Measurements from ENCODE around the gene CBX2.

The CBX2 gene

GRCh38 chr17:79739148-79740062 lies 38.5 kb upstream of the CBX2 start:
- TF ChIP-seq POLR2AphosphoS5 (IDR thresholded peaks at IDR 0.05; ENCODE audit: low read depth, low read length) (no peak), REST (IDR thresholded peaks at IDR 0.05; ENCODE audit: insufficient read depth in 1 of 2, low read depth in 2 of 2, low read length in 2 of 2) (no peak), FOXP2 (optimal IDR thresholded peaks at IDR 0.05; ENCODE audit: borderline replicate concordance, extremely low read depth, extremely low read length, insufficient read depth) (no peak), TAF1 (IDR thresholded peaks at IDR 0.05; ENCODE audit: borderline replicate concordance, insufficient read depth, low read length) (no peak)

DNA sequence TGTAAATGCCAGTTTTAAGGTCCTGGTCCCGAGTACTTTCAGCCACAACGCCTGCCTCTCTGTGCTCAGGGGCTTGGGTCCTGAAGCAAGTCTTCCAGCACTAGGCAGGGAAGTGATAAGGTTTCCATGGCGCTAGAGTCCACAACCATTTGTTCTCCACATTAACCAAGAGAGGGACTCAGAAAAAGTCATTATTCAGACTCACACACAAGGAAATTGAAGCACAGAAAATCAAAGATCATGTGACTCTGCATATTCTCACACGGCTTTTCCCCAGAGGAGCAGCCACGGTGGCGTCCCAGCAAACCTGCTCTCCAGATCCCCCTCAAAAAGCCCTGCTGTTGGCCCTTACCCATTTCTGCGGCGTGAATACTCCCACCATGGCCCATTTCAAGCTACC lies 37.5 kb upstream of the CBX2 start:
- TF ChIP-seq TAF1 (IDR thresholded peaks at IDR 0.05; ENCODE audit: borderline replicate concordance, insufficient read depth, low read length), result no peak
- TF ChIP-seq REST (IDR thresholded peaks at IDR 0.05; ENCODE audit: insufficient read depth in 1 of 2, low read depth in 2 of 2, low read length in 2 of 2), result no peak
- TF ChIP-seq SIN3A (IDR thresholded peaks at IDR 0.05; ENCODE audit: borderline replicate concordance, insufficient read depth, low read length), result no peak
- TF ChIP-seq POLR2AphosphoS5 (IDR thresholded peaks at IDR 0.05; ENCODE audit: low read depth, low read length), result no peak
- no peak for TF ChIP-seq FOXP2 (optimal IDR thresholded peaks at IDR 0.05; ENCODE audit: borderline replicate concordance, extremely low read depth, extremely low read length, insufficient read depth)

- TF ChIP-seq REST (IDR thresholded peaks at IDR 0.05; ENCODE audit: insufficient read depth in 1 of 2, low read depth in 2 of 2, low read length in 2 of 2) (no peak), FOXP2 (optimal IDR thresholded peaks at IDR 0.05; ENCODE audit: borderline replicate concordance, extremely low read depth, extremely low read length, insufficient read depth) (no peak), SIN3A (IDR thresholded peaks at IDR 0.05; ENCODE audit: borderline replicate concordance, insufficient read depth, low read length) (no peak), TAF1 (IDR thresholded peaks at IDR 0.05; ENCODE audit: borderline replicate concordance, insufficient read depth, low read length) (no peak), POLR2AphosphoS5 (IDR thresholded peaks at IDR 0.05; ENCODE audit: low read depth, low read length) (no peak)
These were observed 36.6 kb upstream of the CBX2 start for GRCh38 chr17:79741401-79741750.

DNA sequence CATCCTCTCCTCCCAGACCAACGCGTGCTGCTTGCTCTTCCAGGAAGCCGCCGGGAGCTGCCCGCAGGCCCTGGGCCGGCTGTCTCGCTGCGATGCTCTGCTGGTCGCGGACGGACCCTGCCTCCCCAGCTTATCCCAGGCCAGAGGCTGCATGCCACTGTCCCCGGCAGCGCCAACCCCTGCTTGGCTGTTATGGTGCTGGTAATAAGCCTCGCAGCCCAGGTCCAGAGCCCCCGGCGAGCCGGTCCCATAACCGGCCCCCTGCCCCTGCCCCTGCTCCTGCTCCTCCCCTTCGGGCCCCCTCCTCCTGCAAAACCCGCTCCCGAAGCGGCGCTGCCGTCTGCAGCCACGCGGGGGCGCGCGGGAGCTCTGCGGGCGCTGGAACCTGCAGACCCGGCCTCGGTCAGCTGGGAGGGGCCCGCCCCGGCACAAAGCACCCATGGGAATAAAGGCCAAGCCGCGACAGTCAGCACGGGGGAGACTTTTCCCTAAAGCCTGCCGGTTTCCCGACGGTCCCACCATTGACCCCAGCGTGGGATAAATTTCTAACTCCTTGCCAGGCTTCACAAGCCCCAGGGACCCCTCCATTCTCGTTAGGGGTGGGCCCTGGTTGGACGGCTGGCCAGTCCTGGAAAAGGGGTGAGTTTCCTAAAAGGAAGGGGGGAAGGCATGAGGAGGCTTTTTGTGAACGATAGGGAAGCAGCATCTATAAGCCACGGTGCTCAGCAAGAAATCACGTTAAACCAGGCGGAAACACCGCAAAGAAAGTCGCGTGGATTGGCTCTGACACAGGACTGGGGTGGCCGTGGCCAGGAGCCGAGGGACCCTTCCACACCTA lies 36.0 kb upstream of the CBX2 start:
- TF ChIP-seq FOXP2 (optimal IDR thresholded peaks at IDR 0.05; ENCODE audit: borderline replicate concordance, extremely low read depth, extremely low read length, insufficient read depth) (peak; percentile 24), POLR2AphosphoS5 (IDR thresholded peaks at IDR 0.05; ENCODE audit: low read depth, low read length) (no peak), REST (IDR thresholded peaks at IDR 0.05; ENCODE audit: insufficient read depth in 1 of 2, low read depth in 2 of 2, low read length in 2 of 2) (no peak), TAF1 (IDR thresholded peaks at IDR 0.05; ENCODE audit: borderline replicate concordance, insufficient read depth, low read length) (no peak), SIN3A (IDR thresholded peaks at IDR 0.05; ENCODE audit: borderline replicate concordance, insufficient read depth, low read length) (no peak)
